HG03095 (cell line): ENCODE results near the gene ZNF699.
"Not testable (repeated sequence)": the region's sequence is repeated elsewhere in the genome, so short reads cannot be mapped to it uniquely, and the experiment has no call there.

ENCODE experiments used
- ATAC-seq: cut with Tn5 transposase; IDR thresholded peaks from one replicate; pipeline ENCODE4 v1.9.1; 2021; ENCODE audit warnings: moderate library complexity; ENCODE audit not compliant: unreplicated experiment

ZNF699 gene

GRCh38 chr19:9289231-9289884 is 20.3 kb downstream of the ZNF699 start:
- no peak for ATAC-seq

GRCh38 chr19:9283485-9283884 is 26.2 kb downstream of the ZNF699 start:
- not testable (repeated sequence) for ATAC-seq

- ATAC-seq: no peak
Measured at GRCh38 chr19:9251236-9251635, 58.4 kb downstream of the ZNF699 start.

- ATAC-seq: no peak
Measured at GRCh38 chr19:9250630-9251029, 59.0 kb downstream of the ZNF699 start, which contains the start of gene OR7E24. OR7E24 (plus strand) TSS chr19:9250930; CDS start chr19:9251044, 114 bp downstream.
